K562 (cell line): ENCODE measurements around the gene TMEM217. TPM values are rescaled to one million over a fixed set of nuclear protein-coding genes. Genes with fewer than 3 reads are reported as not detected.

Experiments
- ADNP ChIP-seq: fragments of 200-800 bp; sonication (Bioruptor generic); IDR thresholded peaks from 2 replicates; pipeline ENCODE4 v1.6.1; 2016; ENCODE audit warnings: missing genetic modification characterization, missing compliant biosample characterization
- ATF7 ChIP-seq: fragments of 450-650 bp; IDR thresholded peaks from 2 replicates; pipeline ENCODE4 v1.7.1; 2014; ENCODE audit warnings: mild to moderate bottlenecking, moderate library complexity
- GTF2A2 ChIP-seq: IDR thresholded peaks from 2 replicates; pipeline ENCODE4 v1.6.1; 2016; ENCODE audit warnings: mild to moderate bottlenecking, missing genetic modification characterization, missing compliant biosample characterization
- HMG20B ChIP-seq: fragments of 250-450 bp; sonication (Bioruptor Pico); IDR thresholded peaks from 2 replicates; pipeline ENCODE4 v1.5.0; 2021; ENCODE audit warnings: mild to moderate bottlenecking
- NR1H2 ChIP-seq: sonication (generic); formaldehyde crosslinking; IDR thresholded peaks from 2 replicates; pipeline ENCODE4 v1.4.0; 2020; ENCODE audit warnings: mild to moderate bottlenecking, missing genetic modification reagents
- NR2C2 ChIP-seq, 2 experiments: fragments of 200-800 bp in 1 of 2; sonication (Bioruptor generic) in 1 of 2; sonication (generic) in 1 of 2; formaldehyde crosslinking in 1 of 2; IDR thresholded peaks; 2 replicates each; pipeline versions ENCODE4 v1.6.1 to v1.8.0; 2016 to 2022; ENCODE audit warnings: mild to moderate bottlenecking in 1 of 2, missing compliant biosample characterization in 1 of 2, missing genetic modification characterization in 1 of 2, missing genetic modification reagents in 1 of 2
- PCBP2 ChIP-seq: fragments of 200-400 bp; formaldehyde crosslinking; IDR thresholded peaks from 2 replicates; pipeline ENCODE4 v1.6.1; 2018; ENCODE audit warnings: low read length, low read depth, mild to moderate bottlenecking, moderate library complexity; ENCODE audit not compliant: poor library complexity, severe bottlenecking
- TFAM ChIP-seq: fragments of 250-450 bp; sonication (Bioruptor Pico); conservative IDR thresholded peaks from 2 replicates; pipeline ENCODE4 v1.5.0; 2021; ENCODE audit warnings: mild to moderate bottlenecking, moderate library complexity
- TRIM24 ChIP-seq, 2 experiments: fragments of 450-650 bp; IDR thresholded peaks; 2 replicates each; pipeline ENCODE4 v1.6.1; 2016
- ZNF253 ChIP-seq: fragments of 250-450 bp; sonication (Bioruptor Pico); conservative IDR thresholded peaks from 2 replicates; pipeline ENCODE4 v1.6.1; 2021; ENCODE audit warnings: mild to moderate bottlenecking
- ZNF354B ChIP-seq: fragments of 250-450 bp; sonication (Bioruptor Pico); IDR thresholded peaks from 2 replicates; pipeline ENCODE4 v1.4.0; 2020
- polyA plus RNA-seq, 8 experiments: library from polyadenylated mRNA; depleted of rRNA in 4 of 8; stranded (reverse) in 5 of 8; unstranded in 3 of 8; fragments of >200 nt; fragmentation: Nextera tagmentation in 2 of 8; fragmentation: Illumina TruSeq in 1 of 8; extraction: Ambion mirVana in 2 of 8; extraction: Trizol in 1 of 8; gene quantifications; 2 replicates each; pipeline versions ENCODE4 v1.2.1 to v1.2.3, GENCODE V29; 2011 to 2014; ENCODE audit warnings: inconsistent platforms in 1 of 8, missing spikeins in 1 of 8
- total RNA-seq, 7 experiments: library from RNA; depleted of rRNA in 6 of 7; stranded (reverse); fragments of >200 nt in 6 of 7; fragmentation: Illumina TruSeq in 2 of 7; extraction: Trizol in 2 of 7; gene quantifications; 2 replicates each; pipeline versions ENCODE4 v1.2.1 to v1.2.3, GENCODE V29; 2011 to 2021; ENCODE audit warnings: low replicate concordance in 1 of 7
- TF ChIP-seq, protein P1 (sequence below): sonication (generic); IDR thresholded peaks from 2 replicates; pipeline ENCODE4 v1.6.1; 2016
- TF ChIP-seq, protein P2 (sequence below): fragments of 450-650 bp; IDR thresholded peaks from 2 replicates; pipeline ENCODE4 v1.6.1; 2016; ENCODE audit warnings: antibody characterized with exemption
- TF ChIP-seq, protein P3 (sequence below): fragments of 250-450 bp; sonication (Bioruptor Pico); IDR thresholded peaks from 2 replicates; pipeline ENCODE4 v1.5.0; 2022; ENCODE audit warnings: mild to moderate bottlenecking
- TF ChIP-seq, protein P4 (sequence below), 3 experiments: fragments of 200-800 bp in 1 of 3; sonication (Bioruptor generic) in 1 of 3; sonication (generic) in 1 of 3; formaldehyde crosslinking in 1 of 3; IDR thresholded peaks; 2 replicates each; pipeline versions ENCODE4 v1.6.1 to v1.8.0; 2016 to 2022; ENCODE audit warnings: mild to moderate bottlenecking in 2 of 3, missing compliant biosample characterization in 2 of 3, missing genetic modification characterization in 2 of 3, missing genetic modification reagents in 1 of 3
- TF ChIP-seq, protein P5 (sequence below), 2 experiments: fragments of 250-450 bp in 1 of 2; fragments of 450-650 bp in 1 of 2; sonication (Bioruptor Pico) in 1 of 2; IDR thresholded peaks; 2 replicates each; pipeline versions ENCODE4 v1.6.1 to v1.8.0; 2016 to 2021; ENCODE audit warnings: mild to moderate bottlenecking in 2 of 2, moderate library complexity in 2 of 2, missing compliant biosample characterization in 1 of 2, missing genetic modification characterization in 1 of 2
- TF ChIP-seq, protein P6 (sequence below): IDR thresholded peaks from 3 replicates; pipeline ENCODE4 v1.6.1; 2011; ENCODE audit warnings: borderline replicate concordance, mild to moderate bottlenecking; ENCODE audit not compliant: insufficient read length, insufficient read depth

TMEM217 gene
- total and polyA plus RNA-seq, 9 of the 15 experiments (the other 6 are each of a cell fraction or from before 2014, with no cell fraction given) = 1.3 to 8.0 (median 1.9) TPM

DNA sequence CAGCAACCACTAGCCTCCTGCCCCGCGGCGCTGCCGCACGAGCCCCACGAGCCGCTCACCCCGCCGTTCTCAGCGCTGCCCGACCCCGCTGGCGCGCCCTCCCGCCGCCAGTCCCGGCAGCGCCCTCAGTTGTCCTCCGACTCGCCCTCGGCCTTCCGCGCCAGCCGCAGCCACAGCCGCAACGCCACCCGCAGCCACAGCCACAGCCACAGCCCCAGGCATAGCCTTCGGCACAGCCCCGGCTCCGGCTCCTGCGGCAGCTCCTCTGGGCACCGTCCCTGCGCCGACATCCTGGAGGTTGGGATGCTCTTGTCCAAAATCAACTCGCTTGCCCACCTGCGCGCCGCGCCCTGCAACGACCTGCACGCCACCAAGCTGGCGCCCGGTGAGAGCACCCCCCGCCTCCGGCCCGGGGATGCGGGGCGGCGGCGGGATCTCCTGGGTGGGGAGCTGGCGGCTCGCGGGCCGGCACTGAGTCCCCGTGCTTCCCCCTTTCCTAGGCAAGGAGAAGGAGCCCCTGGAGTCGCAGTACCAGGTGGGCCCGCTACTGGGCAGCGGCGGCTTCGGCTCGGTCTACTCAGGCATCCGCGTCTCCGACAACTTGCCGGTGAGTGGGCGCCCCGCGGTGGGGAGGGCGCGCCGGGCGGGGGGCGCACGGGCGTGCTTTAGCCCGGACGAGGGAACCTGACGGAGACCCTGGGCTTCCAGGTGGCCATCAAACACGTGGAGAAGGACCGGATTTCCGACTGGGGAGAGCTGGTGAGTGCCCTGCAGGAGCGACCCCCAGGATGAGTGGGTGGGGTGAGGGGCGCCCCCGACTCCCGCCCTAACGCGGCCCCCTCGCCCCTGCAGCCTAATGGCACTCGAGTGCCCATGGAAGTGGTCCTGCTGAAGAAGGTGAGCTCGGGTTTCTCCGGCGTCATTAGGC lies 87.4 kb downstream of the TMEM217 start (continued):
- TF ChIP-seq, protein P1, sequence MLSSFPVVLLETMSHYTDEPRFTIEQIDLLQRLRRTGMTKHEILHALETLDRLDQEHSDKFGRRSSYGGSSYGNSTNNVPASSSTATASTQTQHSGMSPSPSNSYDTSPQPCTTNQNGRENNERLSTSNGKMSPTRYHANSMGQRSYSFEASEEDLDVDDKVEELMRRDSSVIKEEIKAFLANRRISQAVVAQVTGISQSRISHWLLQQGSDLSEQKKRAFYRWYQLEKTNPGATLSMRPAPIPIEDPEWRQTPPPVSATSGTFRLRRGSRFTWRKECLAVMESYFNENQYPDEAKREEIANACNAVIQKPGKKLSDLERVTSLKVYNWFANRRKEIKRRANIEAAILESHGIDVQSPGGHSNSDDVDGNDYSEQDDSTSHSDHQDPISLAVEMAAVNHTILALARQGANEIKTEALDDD = no peak; the same call in 1 of the 2 replicates
- peak; percentile 69; the same call in 1 of the 2 replicates for TF ChIP-seq HMG20B (CRISPR knock-in tag)
- TF ChIP-seq TRIM24 (IDR thresholded peaks at IDR 0.05) = no peak
- TF ChIP-seq, protein P2, sequence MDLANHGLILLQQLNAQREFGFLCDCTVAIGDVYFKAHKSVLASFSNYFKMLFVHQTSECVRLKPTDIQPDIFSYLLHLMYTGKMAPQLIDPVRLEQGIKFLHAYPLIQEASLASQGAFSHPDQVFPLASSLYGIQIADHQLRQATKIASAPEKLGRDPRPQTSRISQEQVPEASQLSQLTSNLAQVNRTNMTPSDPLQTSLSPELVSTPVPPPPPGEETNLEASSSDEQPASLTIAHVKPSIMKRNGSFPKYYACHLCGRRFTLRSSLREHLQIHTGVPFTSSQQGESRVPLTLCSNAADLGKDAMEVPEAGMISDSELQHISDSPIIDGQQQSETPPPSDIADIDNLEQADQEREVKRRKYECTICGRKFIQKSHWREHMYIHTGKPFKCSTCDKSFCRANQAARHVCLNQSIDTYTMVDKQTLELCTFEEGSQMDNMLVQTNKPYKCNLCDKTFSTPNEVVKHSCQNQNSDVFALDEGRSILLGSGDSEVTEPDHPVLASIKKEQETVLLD = 0 out of 2 replicates have a peak, but pooled peaks have one; percentile 42
- TF ChIP-seq, protein P3, sequence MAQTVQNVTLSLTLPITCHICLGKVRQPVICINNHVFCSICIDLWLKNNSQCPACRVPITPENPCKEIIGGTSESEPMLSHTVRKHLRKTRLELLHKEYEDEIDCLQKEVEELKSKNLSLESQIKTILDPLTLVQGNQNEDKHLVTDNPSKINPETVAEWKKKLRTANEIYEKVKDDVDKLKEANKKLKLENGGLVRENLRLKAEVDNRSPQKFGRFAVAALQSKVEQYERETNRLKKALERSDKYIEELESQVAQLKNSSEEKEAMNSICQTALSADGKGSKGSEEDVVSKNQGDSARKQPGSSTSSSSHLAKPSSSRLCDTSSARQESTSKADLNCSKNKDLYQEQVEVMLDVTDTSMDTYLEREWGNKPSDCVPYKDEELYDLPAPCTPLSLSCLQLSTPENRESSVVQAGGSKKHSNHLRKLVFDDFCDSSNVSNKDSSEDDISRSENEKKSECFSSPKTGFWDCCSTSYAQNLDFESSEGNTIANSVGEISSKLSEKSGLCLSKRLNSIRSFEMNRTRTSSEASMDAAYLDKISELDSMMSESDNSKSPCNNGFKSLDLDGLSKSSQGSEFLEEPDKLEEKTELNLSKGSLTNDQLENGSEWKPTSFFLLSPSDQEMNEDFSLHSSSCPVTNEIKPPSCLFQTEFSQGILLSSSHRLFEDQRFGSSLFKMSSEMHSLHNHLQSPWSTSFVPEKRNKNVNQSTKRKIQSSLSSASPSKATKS = no peak
- TF ChIP-seq GTF2A2 = no peak
- TF ChIP-seq, protein P4, sequence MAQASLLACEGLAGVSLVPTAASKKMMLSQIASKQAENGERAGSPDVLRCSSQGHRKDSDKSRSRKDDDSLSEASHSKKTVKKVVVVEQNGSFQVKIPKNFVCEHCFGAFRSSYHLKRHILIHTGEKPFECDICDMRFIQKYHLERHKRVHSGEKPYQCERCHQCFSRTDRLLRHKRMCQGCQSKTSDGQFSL (CRISPR knock-in tag; IDR thresholded peaks at IDR 0.05) = peak; percentile 61; the same call in 1 of the 2 replicates
- TF ChIP-seq, protein P4 (tag; IDR thresholded peaks at IDR 0.05) = no peak
- peak; percentile 79 for TF ChIP-seq NR1H2 (CRISPR knock-in tag)
- TF ChIP-seq, protein P5, sequence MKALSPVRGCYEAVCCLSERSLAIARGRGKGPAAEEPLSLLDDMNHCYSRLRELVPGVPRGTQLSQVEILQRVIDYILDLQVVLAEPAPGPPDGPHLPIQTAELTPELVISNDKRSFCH (CRISPR knock-in tag; IDR thresholded peaks at IDR 0.05) = no peak
- TF ChIP-seq, protein P5 (tag; IDR thresholded peaks at IDR 0.05) = peak; percentile 54; the same call in 1 of the 2 replicates
- TF ChIP-seq TFAM (CRISPR knock-in tag) = no peak
- TF ChIP-seq ZNF354B (CRISPR knock-in tag) = no peak
- TF ChIP-seq ZNF253 (CRISPR knock-in tag) = no peak
- no peak for TF ChIP-seq ADNP (tag)
- no peak for TF ChIP-seq NR2C2 (CRISPR knock-in tag; IDR thresholded peaks at IDR 0.05)
- no peak; the same call in 1 of the 2 replicates for TF ChIP-seq NR2C2 (tag; IDR thresholded peaks at IDR 0.05)
- TF ChIP-seq PCBP2 = no peak
- TF ChIP-seq, protein P6, sequence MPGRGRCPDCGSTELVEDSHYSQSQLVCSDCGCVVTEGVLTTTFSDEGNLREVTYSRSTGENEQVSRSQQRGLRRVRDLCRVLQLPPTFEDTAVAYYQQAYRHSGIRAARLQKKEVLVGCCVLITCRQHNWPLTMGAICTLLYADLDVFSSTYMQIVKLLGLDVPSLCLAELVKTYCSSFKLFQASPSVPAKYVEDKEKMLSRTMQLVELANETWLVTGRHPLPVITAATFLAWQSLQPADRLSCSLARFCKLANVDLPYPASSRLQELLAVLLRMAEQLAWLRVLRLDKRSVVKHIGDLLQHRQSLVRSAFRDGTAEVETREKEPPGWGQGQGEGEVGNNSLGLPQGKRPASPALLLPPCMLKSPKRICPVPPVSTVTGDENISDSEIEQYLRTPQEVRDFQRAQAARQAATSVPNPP = no peak
- TF ChIP-seq ATF7 = peak; percentile 54; the same call in 1 of the 2 replicates
